Activated naive CD8-positive, alpha-beta T cell treated with anti-CD3 and anti-CD28 coated beads, Interleukin-2, amount 50 U/mL, for 16 hours (primary cell): Measurements from ENCODE around the gene IQSEC1.

Source experiments
- DNase-seq: peaks from one replicate; pipeline ENCODE4 v3.0.0-alpha.2; 2020; ENCODE audit warnings: low read depth, low spot score

Gene IQSEC1

DNA sequence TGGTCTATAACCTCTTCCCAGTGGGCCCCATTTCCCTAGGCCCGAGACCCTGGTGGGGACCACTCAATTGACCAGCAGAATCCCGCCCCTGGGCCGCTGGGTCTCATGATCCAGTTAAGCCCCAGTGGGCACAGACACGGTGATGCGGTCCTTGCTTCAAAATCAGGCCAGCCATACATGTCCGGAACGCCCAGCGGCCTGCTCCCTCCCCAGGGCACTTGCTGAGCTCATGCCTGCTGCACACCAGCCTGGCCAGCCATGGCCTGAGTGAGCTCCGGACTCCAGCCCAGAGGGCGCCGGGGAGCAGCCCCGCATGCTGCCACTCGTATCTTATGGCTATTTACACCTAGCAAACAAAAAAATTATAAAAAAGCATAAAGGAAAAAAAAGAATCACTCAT, 34.4 kb upstream of the IQSEC1 start:
- no peak for DNase-seq

DNA sequence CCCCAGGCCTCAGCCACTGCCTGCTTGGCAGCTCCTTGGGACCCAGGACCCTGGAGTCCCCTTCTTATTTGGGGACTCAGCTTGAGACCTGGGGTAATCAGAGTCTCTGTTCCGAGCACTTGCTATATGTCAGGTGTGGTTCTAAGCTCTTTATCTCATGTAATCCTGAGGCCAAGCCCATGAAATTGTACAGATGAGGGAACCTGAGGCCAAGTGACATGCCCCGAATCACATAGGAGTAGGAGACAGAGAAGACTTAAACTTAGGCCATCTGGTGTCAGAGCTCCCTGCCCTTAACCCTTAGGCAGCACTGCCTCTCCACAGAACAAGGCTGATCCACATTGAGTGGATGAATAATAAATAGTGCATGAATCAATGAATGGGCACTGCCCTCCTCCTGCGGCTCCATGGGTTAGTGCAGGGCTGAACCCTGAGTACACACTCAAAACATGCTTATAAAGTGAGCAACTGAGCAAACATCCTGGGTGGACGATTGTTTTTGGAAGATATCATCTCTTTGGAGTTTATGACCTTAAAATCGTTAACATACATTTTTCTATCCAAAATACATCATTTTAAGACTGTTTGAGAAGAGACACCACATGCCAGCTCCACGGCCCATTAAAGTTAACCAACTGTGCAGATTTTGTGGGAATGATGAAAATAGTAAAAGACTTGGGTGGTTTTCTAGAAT, 33.2 kb upstream of the IQSEC1 start:
- DNase-seq, result no peak

DNA sequence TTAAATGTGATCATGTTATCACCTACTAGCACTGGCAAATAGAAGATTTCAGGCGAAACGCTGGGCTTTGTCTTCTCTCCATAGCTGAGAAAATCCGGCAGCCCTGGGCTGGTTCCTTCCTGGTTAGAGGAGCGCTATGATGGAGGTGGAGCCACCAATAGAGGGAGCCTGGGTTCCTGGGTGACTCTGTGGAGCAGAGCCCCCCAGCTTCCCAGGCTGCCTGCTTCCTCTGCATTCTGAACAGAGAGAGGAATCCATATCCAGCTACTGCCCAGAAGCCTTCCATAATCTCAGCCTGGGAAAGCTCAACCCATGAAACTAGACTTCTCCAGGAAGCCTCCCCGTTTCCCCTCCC, 32.6 kb upstream of the IQSEC1 start:
- no peak for DNase-seq

DNA sequence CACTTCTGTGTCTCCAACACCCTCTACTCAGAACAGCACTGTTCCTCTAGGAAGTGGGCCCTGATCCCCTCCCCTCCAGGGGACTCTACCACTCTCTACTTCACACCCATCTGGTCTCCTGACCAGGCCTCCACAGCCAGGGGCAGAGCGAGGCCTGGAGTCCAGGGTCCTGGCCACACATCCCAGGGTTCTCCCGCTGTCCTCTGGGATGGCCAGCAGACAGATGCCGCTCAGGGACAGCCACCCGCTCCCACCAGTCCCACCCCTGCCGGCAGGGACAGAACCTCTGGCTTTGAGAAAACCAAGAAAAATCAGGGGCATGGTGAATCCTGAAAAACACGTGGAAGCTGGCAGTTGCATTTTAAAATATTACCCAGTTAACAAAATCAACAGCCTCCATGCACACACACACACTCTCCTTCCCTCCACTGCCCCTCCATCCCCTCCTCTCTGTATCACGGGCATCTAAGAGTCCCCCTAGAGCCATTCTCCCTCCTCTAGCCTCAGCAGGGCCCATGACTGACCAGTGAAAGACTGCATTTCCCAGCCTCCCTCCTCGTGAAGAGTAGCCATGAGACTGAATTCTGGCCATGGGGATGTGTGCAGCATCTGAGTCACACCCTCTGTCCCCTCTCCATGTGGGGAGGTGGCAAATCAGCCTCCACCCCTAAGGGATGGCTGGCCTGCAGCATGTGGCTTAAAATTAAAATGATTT, 32.1 kb upstream of the IQSEC1 start:
- DNase-seq, result no peak

DNA sequence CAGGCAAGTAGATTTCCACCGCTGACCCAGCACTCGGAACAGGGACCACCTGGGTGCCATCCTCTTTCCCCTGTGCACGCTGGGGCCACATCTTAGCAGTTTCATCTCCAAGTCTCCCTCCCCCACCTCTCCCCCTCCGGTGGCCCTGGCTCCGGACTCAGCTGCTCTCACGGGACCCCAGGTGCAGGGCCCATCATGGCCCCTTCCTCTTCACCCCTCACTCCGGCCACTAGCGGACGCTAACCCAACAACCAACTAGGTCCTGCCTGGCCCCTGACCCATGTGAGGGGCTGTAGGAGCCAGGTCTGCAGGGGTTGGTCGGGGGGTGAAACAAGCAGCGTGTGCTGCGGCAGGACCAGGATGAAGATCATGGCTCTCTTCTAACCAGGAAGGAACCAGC, 31.3 kb upstream of the IQSEC1 start:
- no peak for DNase-seq

DNA sequence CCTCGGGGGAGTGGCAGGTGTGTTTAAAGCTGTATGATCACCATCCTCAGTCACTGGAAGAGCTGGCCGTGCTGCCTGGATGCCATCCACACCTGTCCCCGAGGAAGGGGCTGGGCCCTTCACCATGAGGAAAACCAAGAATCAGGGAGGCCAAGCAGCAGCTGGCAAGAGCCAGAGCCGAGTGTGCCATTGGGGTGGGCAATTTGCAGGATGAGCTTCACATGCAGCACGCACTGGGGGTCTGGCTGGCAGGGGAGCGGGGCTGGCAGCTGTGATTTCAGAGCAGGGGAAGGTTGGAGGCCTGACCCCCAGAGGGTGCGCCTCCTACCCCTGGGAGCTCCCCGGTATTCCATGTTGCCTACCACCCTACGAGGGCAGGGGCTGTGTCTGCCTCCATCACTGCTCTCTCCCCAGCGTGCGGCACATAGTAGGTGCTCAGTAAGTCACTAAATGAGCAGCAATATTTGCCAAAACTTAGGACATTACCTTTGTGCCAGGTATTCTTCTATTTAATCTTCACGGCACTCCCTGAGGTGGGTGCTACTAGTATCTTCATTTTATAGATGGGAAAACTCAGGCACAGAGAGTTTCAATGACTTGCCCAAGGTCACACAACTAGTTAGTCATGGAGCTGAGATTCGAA, 30.3 kb upstream of the IQSEC1 start:
- DNase-seq, result no peak

DNA sequence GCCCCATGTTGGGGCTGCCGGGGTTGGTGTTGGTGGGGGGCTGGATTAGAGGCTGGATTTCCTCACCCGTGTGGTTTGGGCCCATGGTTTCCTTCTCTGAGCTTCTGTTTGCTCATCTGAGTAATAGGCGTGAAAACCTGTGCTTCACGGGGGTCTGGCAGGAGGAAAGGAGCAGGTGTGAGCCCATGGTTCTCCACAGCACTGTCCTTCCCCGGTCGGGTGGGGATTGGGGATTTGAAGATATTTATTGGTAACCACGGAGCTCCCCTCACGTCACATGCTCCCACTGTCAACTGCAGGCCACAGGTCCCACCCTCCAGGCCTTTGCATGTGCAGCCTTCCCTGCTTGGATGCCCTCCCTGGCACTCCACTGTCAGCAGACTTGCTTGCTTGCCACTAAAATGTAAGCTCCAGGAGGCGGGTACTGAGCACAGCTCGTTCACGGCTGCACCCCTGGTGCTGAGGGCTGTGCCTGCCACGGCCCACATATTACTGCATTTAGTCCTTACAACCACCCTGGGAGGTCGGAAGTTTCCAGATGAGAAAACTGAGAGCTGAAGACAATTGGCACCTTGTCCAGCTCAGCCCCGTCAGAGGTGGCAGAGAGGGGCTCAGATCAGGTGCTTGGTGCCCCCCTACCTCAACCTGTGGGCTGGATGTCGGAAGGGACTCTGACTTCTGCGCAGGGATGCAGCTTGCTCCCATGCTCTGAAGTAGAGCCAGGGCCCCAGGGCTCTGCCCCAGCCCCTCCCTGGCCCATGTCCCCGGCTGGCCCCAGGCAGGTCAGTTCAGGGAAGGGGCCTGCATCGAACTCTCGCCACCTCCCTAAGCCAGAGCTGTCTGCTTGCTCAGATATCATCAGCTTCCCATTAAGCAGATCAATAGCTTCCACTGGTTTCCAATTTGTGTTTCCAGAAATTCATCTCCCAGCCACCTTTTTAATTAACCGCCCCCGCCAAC, 29.4 kb upstream of the IQSEC1 start:
- no peak for DNase-seq

DNA sequence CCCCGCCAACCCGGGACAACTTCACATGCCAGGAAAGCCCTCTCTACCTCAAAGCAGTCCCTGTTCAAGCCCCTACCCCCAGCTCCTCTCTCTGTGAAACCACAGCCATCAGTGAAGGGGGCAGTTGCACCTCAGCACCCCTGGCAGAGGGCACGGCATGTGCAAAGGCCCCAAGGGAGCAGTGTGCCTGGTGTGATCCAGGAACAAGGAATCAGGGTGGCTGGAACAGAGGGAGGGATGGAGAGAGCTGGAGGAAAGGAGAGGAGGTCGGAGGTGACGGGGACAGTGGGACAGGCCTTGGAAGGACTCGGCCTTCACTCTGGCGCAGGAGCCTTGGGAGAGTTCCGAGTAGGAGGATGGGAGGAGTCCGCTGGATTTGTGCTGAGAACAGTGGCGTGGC, 26.5 kb upstream of the IQSEC1 start:
- no peak for DNase-seq

DNA sequence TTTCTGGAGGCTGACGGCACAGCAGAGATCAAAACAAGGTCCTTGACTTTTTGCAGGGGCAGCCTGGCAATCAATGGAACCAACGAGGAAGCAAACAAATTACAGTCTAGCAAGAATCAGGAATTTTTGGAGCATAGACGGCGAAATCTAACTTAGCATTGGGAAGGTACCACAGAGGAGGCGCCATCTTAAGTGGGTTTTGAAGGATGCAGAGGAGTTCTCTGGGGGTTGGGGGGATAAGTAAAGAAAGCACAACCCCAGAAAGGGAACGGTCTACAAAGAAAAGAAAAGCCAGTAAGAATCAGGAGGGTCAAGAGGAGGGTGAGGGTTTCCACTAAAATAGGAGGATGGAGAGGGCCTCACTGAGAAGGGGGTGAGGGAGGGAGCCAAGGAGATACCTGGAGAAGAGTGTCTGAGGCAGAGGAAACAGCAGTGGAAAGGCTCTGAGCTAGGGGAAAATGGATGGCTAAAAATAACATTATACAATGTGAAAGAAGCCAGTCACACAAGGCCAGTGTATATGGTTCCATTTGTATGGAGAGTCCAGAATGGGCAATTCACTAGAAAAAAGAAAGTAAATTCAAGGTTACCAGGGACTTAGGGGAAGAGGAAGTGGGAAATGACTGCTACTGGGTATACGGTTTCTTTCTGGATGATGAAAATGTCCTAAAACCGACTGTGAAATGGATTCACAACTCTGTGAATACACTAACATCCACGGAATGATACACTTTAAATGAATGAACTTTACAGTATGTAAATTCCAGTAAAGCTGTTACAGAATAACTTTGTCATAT, 25.2 kb upstream of the IQSEC1 start:
- no peak for DNase-seq

DNA sequence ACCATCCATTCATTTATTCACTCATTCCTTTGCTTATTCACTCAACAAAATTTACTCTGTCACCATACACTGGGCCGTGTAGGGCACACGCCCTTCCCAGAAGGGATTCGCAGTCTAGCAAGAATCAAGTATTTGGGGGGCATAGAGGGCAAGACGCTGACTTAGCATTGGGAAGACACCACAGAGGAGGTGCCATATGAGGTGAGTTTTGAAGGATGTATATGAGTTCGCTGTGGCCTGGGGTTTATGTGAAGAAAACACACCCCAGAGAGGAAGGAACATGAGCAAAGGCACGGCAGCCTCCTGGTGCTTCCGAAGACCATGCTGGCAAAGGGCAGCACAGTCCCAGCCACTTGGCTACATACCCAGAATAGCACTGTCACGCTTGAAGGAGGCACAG, 23.1 kb upstream of the IQSEC1 start:
- DNase-seq, result no peak

DNA sequence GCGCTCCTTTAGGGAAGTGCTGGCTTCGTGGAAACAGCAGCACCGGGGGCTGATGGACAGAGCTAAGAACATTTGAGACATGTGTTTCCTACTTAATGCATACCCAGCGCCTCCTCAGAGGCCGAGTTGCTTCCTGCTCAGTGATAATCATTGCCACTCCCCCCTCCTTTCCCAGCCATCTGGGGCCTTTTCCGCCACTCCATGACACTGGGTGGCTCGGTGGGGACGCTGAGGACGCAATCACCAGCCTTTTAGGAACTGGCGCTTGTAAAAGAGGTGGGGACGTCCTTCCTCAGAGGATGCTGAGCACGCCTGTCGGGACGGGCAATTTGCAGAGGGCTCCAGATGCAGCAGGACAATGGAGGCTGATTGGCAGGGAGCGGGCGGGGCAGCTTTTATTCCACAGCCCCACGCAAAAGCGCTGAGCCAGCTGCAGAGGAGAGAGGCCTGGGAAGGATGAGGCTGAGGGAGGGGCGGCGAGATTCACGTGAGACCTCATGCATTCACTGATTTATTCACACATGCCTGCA, 22.2 kb upstream of the IQSEC1 start:
- no peak for DNase-seq

DNA sequence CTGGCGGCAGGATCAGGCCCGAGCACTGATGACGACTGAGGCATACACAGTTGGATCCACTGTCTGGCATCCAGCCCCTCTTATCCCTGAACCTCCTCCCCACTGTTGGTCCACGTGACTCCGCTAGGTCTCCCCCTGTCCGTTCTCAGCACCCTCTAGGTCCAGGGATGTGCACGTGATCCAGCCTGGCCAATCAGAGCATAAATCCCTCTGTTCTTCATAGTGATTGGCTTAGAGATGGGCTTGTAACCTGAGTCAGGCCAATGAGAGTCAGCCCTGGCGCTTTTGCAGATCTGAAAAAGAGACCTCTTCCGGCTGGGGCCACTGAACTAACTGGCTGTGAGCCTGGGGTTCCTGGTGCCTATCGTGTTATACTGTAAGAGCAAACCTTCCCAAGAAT, 20.5 kb upstream of the IQSEC1 start:
- DNase-seq, result no peak

DNA sequence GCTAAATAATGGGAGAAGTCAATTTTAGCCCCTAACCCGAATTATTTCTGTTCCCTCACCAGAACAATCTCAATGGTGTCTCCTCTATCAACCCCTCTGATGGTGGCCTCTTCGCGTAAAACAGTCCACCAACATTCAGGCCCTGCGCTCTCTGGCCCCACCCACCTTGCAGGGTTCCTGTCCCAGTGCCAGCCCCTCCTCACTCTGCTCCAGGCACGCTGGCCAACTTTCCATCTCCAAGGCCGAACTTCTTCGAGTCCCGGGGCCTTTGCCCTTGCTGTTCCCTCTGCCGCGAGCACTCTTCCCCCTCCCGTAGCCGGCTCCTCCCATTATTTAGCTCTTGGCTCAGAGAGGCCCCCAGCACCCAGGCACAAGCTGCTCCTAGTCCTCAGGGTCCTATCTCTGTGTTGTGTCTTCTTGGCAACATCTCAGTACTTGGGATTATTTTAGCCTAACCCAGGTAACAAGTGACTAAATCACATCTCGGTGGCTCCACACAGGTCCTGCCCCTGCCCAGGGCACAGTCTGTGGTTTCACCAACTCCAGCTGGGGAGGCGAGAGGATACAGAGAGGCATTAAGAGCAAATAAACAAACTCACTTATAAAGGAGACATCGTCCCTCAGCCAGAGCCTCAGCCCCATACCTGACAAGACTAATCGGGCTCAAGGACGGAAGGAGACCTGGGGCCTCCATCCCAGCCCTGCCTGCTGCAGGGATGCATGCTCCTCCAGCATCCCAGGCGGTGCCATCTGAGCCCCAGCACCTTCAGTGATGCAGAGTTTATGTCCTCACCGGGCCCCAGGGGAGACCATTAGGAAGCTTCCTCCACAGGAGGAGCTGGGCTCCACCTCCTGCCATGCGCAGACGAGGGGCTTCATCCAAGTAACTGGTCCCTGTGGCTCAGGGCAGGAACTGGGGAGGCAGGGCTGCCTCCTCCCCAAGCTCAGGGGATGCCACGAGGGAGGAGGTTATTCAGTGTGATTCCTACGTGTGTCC, 19.7 kb upstream of the IQSEC1 start:
- no peak for DNase-seq

DNA sequence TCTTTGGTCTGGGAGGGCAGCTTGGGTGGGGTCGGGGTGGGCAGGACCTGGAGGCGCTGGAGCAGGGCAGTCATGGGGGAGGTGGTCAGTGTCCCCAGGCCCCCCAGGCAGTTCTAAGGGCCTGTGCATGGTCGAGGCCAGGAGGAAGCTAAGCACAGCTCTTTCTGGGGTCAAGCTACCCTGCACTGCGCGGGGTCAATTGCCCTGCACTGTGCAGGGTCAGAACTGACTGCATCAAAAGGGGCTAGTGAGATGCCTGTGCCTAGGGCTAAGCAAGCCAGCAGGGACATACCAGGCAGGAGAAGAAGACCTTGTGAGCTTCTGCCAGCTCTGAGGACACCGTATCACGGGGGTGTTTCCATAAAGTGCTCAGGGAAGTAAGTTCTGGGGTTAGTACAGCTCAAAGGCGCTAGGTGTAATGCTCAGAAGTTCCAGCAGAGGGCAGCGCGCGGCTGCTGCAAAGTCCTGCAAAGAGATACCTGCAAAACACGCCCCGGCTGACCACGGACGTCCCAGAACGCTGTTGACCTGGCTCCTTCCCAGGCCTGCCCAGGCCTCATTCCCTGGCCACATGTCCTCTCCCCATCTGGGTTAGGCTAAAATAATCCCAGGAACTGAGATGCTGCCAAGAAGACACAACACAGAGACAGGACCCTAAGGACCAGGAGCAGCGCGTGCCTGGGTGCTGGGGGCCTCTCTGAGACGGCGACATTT, 18.8 kb upstream of the IQSEC1 start:
- peak; percentile 45 for DNase-seq

DNA sequence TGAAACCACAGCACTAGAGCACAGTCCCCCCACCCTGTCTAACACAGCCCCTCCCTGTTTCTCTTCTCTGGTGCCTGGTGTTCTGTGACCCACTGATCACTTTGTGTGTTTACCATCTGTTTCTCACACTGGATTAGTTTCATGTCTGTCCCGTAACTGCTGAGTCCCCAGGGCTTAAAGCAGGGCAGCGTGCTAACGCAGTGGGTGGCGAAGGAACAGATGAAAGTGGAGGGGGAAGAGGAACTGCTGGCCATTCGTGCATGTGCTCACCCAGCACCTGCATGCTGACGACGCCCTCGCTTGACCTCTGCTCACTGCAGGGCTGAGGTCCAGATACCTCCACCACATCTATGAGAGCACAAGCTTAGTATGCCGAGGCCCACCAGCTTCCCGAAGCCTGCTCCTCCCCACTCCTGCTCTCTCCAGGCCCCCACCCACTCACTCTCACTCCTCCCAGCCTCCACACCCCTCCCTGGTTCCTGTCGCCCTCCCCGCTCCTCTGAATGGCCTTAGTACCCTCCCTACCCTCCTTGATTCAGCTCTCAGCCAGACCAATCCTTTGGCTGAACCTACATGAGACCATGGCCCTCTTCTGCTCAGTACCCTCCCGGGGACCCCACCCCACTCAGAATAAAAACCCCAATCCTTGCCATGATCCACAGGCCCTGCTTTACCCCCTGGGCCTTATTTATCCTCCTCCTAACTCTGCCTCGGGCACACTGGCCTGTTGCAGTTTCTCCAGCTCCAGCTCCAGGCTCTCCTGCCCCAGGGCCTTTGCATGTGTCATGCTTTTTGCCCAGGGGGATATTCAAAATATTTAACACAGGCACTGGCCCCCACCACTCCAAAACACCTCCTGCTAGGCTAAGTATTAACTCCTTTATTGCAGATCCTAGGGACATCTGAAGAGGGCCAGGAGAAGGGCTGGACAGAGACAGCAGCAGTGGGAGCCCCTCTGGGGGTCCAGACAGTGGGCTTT, 15.1 kb upstream of the IQSEC1 start:
- DNase-seq, result no peak

DNA sequence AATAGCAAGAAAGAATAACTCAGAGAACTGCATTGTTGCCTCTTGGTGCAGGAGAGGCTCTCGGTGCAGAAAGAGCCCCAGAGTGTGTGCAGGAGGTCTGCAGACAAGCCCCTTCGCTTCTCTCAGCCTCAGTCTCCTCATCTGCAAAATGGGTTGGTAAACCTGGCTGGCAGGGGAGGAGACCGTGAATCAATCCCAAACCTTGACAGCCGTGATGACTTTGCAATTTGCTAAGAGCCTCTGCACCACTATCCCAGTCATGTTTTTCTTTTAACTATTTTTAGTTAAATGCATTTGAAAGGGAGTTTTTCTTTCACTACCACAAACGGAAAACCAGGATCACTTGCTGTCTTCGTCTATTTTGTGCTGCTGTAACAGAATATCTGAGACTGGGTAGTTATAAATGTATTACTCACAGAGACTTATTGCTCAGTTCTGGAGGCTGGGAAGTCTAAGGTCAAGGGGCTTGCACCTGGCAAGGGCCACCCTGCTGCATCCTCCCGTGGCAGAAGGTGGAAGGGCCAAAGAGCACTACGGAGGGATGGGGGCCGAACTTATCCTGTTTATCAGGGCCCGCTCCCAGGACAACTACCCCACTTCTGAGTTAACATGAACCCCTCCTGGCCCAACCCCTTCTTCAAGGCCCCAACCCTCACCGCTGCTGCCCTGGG, 14.2 kb upstream of the IQSEC1 start:
- DNase-seq, result no peak

DNA sequence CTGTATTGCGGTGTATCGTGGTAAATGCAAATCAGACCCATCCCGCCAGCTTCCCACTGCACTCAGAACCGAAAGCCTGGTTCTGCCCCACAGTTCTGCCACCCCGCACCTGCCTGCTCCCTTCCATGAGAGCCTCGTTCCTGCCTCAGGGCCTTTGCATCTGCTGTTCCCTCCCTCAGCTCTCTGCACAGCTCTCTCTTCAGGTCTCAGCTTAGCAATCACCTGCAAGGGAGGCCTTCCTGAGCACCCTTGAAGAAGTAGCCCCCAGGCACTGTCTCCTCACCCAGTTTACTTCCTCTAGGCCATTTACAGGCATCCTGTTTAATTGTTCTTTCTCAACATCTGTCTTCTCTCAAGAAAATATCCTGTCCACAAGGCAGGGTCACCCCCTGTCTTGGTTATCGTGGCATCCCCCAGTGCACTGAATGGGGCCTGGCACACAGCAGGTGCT, 13.3 kb upstream of the IQSEC1 start:
- no peak for DNase-seq
